DOHH2 (cell line): ENCODE measurements around the gene FNBP1L.

ENCODE experiments used
- CTCF ChIP-seq: fragments of 200-600 bp; sonication (generic); IDR thresholded peaks from one replicate; pipeline ENCODE4 v1.5.1; 2014; ENCODE audit warnings: antibody characterized with exemption, mild to moderate bottlenecking, low read depth, low read length; ENCODE audit not compliant: poor library complexity, severe bottlenecking
- EZH2phosphoT487 ChIP-seq: fragments of 200-600 bp; sonication (generic); IDR thresholded peaks from 2 replicates; pipeline ENCODE4 v1.6.1; 2017; ENCODE audit warnings: borderline replicate concordance, mild to moderate bottlenecking, antibody characterized with exemption, low read length, moderate library complexity, mixed read lengths

GRCh38 chr1:93549811-93550210, 101.9 kb downstream of the FNBP1L start:
- TF ChIP-seq CTCF (no peak), EZH2phosphoT487 (no peak)
